GM19099 (cell line): Measurements from ENCODE around the gene ANGPTL4.

ENCODE experiments used
- POLR2A ChIP-seq: IDR thresholded peaks from 3 replicates; pipeline ENCODE4 v1.6.1; 2011; ENCODE audit warnings: low read depth; ENCODE audit not compliant: insufficient read length; ENCODE audit errors: extremely low read depth

Gene ANGPTL4

DNA sequence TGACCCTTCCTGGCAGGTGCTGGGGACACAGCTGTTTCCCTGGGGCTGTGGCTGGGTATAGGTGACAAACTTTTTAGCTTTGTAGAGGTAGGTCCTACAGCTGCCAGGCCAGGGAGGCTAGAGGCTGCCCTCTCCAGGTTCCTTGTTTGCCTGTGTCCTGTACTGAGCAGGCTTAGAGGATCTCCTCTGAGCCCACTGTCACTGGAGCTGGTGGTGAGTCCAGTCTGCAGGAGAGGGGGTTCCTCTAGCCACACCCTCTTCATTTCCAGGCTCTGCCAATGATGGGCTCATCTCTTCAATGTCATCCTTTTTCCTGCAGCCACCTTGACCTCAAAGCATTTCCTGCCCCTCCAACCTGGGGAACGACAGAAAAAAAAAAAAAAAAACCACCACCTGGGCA lies 13.6 kb downstream of the ANGPTL4 start:
- no peak for TF ChIP-seq POLR2A

DNA sequence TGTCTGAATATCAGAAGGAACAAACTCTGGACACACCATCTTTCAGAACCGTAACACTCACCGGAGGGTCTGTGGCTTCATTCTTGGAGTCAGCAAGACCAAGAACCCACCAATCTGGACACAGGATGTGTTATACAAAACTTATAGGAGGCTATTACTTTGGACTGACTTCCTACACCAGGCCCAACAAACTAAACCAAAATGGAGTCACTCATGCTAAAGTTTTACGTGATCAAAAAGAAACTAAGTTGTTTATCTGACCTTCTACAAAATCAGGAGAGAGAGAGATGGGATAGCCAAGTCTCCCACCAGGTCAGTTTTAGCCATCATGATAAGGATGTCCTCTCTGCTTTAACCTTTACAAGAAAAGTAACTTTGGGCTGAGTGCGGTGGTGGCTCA lies 23.0 kb downstream of the ANGPTL4 start:
- no peak for TF ChIP-seq POLR2A

- TF ChIP-seq POLR2A = no peak
Measured at GRCh38 chr19:8387688-8388611, 24.0 kb downstream of the ANGPTL4 start.

DNA sequence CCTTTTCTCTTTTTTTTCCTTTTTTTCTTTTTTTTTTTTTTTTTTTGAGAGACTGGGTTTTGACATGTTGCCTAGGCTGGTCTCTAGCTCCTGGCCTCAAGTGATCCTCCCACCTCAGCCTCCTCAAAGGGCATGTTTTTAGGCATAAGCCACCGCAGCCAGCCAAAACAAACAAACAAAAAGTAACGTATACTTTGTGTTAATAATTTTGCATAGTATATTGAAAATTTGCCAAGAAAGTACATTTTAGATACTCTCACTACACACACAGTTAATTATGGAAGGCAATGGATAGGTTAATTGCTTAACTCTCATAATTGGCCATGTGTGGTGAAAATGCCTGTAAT lies 24.6 kb downstream of the ANGPTL4 start:
- TF ChIP-seq POLR2A = no peak

- peak; percentile 61 for TF ChIP-seq POLR2A
Measured at GRCh38 chr19:8389891-8390616, 26.1 kb downstream of the ANGPTL4 start, which contains the start of gene RAB11B. Gene RAB11B (plus strand): TSS chr19:8390360. CDS start chr19:8390417, 57 bp downstream.

GRCh38 chr19:8390617-8390981 lies 26.6 kb downstream of the ANGPTL4 start:
- TF ChIP-seq POLR2A = peak; percentile 29

GRCh38 chr19:8391198-8392016 lies 27.5 kb downstream of the ANGPTL4 start:
- no peak for TF ChIP-seq POLR2A

- no peak for TF ChIP-seq POLR2A
Measured at GRCh38 chr19:8392017-8392591, 28.1 kb downstream of the ANGPTL4 start.

DNA sequence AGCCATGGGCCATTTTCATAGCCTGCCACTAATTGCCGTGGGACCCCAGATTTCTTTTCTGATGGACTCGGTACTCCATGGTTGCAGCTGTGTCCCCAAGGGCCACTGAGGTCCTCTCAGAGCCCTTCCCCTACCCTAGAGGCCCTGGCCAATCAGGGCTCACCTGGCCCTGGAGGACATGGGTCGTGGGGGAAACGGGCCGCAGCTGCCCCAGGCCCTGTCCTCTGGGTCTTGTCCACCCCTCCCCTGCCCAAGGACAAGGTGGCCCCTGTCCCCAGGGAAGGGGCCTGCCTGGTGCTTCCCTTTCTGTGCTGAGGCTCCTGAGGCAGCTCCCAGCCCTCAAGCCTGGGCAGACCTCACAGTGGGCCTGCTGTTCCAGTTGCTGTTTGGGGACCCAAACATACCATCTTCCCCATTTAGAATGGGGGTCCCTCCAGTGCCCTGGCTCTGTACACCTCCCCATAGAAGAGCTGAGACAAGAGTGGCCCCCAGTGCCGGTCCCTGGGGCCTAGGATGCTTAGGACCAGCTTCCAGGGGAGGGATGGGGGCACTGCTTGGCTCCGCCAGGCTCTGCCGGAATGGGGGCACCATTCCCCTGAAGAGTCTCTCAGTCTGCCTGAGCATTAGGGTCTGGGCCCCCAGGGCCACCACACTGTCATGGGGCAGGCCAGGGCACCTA lies 29.4 kb downstream of the ANGPTL4 start:
- no peak for TF ChIP-seq POLR2A

DNA sequence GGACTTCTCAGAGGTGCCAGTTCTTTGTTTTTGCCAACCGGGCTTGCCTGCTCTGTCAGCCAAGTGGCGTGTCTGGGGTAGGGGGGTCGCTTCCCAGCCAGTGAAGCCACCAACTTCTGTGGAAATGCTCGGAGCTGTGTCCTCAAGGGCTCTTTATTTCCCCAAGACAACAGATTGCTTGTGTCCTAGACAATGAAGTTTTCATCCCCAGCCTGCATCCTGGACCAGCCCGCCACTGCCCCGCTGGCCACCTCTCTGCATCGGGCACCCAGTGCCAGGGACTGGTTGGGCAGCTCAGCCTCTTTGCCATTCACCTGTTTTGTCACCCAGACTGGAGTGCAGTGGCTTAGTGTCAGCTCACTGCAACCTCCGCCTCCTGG lies 29.9 kb downstream of the ANGPTL4 start:
- TF ChIP-seq POLR2A = no peak

DNA sequence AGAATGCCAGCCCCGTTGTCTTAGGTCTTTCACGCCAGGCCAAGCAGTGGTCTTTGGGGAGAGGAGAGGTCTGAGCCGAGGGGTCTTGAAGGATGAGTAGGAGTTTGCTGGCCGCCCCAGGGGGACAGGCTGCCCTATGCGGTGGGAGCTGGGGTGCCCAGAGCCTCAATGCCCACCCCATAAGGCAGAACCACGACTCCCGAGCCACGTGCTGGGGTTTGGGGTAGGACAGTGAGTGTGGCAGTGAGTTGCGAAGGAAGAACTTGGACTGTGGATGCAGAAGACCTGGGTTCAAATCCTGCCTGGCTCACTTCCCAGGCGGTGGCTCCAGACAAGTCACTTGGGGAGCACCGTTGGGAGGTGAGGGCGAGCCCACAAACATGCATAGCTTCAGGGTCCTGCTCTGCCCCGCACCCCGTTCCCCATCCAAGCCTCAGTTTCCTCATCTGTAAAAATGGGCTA lies 31.7 kb downstream of the ANGPTL4 start:
- TF ChIP-seq POLR2A = no peak

- TF ChIP-seq POLR2A = no peak
Measured at GRCh38 chr19:8396185-8396562, 32.2 kb downstream of the ANGPTL4 start.

DNA sequence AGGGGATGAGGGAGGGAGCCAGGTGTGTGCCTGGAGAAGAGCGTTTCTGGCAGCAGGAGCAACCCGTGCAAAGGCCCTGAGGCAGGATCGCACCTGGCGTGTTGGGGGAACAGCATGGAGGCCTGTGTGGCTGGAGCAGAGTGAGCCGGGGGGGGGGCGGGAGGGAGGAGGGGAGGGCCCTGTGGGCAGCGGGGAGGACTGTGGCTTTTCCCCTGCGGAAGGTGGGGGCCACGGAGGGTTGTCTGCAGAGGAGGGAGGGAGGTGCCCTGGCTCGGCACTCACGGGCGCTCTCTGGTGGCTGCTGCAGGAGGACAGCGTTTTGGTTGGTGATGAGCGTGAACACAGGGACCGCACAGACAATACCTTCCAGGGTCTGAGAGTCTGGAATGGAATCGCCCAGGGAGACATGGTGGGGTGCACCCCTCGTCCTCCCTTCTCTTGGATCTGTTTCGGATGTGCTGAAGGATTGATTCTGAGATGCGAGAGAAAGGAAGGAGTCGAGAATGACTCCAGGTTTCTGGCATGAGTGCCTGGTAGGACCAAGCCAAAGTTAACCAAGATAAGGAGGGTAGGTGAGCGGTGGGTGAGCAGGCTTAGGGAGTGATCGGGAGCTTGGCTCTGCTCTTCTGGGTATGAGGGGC lies 32.7 kb downstream of the ANGPTL4 start:
- no peak for TF ChIP-seq POLR2A

DNA sequence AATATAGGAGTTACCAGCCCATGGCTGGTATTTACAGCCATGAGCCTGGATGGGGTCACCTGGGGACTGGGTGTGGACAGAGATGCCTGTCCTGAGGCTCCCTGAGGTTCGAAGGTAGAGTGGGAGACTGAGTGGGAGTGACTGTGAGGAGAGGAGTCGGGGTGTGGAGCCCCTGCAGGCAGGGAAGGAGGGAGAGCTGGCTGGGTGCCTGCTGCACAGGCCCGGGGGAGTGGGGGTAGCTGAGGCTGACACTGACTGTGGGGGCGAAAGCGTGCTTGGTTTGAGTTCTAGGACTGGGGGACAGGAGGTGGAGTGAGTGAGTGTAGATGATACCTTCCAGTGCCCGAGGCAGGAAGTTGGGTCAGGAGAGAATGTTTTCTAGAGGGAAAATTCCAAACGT lies 33.3 kb downstream of the ANGPTL4 start:
- TF ChIP-seq POLR2A = no peak
